Omental fat pad (tissue), 4 donors: Measurements from ENCODE around the gene NFKBIA. TPM values are rescaled to one million over a fixed set of nuclear protein-coding genes. Genes with fewer than 3 reads are reported as not detected.
"Not testable (repeated sequence)": the region's sequence is repeated elsewhere in the genome, so short reads cannot be mapped to it uniquely, and the experiment has no call there.

Experiments
- ATAC-seq: fragments of 150-250 bp; one replicate; pipeline ENCODE4 v1.9.1; 2016; ENCODE audit warnings: mild to moderate bottlenecking, moderate library complexity; ENCODE audit not compliant: low FRiP score
- DNase-seq: peaks from one replicate; pipeline ENCODE4 v3.0.0-alpha.2; 2019; ENCODE audit warnings: low spot score
- total RNA-seq, 4 donors: library from RNA; depleted of rRNA; stranded (reverse); fragments of >200 nt; gene quantifications; one replicate each; pipeline ENCODE4 v1.1.0, GENCODE V29; 2016
- TF ChIP-seq, protein P1 (sequence below), 3 donors: fragments of 450-650 bp; IDR thresholded peaks; one replicate each; pipeline ENCODE4 v1.5.1; 2016 to 2017; ENCODE audit warnings: antibody characterized with exemption in 3 of 3, mild to moderate bottlenecking in 3 of 3, moderate library complexity in 2 of 3

NFKBIA gene, protein sequence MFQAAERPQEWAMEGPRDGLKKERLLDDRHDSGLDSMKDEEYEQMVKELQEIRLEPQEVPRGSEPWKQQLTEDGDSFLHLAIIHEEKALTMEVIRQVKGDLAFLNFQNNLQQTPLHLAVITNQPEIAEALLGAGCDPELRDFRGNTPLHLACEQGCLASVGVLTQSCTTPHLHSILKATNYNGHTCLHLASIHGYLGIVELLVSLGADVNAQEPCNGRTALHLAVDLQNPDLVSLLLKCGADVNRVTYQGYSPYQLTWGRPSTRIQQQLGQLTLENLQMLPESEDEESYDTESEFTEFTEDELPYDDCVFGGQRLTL
- total RNA-seq: 1,000 to 10,000 TPM in 1 of 4 donors, 100 to 1,000 TPM in 3; 291 to 1,245 (median 645) TPM

DNA sequence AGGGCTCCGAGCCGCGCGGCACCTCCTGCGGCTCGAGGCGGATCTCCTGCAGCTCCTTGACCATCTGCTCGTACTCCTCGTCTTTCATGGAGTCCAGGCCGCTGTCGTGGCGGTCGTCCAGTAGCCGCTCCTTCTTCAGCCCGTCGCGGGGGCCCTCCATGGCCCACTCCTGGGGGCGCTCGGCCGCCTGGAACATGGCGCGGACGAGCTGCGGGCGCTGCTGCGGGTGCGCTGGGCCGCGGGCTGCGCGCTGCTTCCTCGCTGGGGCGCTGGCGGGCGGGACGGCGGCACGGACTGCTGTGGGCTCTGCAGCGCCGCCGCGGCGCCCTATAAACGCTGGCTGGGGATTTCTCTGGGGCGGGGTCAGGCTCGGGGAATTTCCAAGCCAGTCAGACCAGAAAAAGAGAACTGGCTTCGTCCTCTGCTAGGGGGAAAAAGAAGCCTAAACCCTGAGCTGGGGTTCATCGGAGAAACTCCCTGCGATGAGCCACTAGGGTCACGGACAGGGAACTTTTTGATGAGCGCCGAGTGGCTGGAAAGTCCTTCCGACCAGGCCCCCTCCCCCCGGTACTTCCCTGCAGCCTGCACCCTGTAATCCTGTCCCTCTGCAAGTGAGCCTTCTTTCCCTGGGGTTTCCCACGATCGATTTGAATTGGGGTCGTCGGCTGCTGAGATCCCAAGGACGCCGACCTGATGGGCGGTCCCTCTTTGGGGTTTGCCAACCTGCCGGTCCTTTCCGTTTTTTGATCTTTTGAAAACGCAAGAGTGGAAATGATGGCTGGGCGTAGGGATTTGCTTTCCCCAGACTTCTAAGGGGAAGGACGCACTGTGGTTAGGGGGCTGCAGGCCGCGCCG lies at the start of gene NFKBIA:
Gene NFKBIA, minus strand, starts transcription at position 301 of the 855 bp plus-strand sequence. Its CDS starts 105 bp downstream, at position 196.
- TF ChIP-seq, protein P1, sequence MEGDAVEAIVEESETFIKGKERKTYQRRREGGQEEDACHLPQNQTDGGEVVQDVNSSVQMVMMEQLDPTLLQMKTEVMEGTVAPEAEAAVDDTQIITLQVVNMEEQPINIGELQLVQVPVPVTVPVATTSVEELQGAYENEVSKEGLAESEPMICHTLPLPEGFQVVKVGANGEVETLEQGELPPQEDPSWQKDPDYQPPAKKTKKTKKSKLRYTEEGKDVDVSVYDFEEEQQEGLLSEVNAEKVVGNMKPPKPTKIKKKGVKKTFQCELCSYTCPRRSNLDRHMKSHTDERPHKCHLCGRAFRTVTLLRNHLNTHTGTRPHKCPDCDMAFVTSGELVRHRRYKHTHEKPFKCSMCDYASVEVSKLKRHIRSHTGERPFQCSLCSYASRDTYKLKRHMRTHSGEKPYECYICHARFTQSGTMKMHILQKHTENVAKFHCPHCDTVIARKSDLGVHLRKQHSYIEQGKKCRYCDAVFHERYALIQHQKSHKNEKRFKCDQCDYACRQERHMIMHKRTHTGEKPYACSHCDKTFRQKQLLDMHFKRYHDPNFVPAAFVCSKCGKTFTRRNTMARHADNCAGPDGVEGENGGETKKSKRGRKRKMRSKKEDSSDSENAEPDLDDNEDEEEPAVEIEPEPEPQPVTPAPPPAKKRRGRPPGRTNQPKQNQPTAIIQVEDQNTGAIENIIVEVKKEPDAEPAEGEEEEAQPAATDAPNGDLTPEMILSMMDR (IDR thresholded peaks at IDR 0.05): no peak
- ATAC-seq: peak; percentile 61
- DNase-seq: peak; percentile 72

DNA sequence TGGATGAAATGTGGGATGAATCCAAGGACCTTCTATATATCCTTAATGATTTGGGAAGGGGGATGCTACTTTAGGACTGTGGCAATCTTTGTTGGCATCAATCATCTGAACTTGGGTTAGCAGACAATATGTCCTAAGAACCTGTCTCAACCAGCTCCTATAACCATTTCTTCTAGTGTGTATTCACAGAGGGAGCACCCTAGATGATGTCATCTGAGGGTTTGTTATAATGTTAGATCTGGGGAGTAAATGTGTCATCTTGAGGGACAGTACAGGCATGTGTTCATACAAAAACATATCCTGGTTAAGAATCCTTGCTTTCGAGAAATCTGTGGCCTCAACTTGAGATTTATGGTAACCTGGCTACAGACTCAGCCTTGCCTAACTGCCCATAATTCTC lies 41.9 kb upstream of the NFKBIA start:
- no peak for DNase-seq
- TF ChIP-seq, protein P1 (IDR thresholded peaks at IDR 0.05): no peak

DNA sequence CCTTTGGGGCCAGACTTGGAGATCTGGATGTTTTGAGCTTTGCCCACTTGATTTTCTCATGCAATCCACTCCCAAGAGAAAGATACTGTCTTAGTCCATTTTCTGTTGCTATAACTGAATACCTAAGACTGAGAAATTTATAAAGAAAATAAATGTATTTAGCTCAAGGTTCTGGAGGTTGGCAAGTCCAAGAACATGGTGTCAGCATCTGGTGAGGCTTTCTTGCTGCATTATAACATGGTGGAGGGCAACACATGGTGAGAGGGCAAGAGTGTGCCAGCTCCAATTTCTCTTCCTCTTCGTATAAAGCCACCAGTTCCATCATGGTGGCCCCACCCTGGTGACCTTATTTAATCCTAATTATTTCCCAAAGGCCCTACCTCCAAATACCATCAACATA lies 39.6 kb upstream of the NFKBIA start:
- DNase-seq (no peak), ATAC-seq (no peak)
- TF ChIP-seq, protein P1 (IDR thresholded peaks at IDR 0.05): no peak

More for the DNA sequence above, 41.9 kb upstream of the NFKBIA start:
- no peak for ATAC-seq

DNA sequence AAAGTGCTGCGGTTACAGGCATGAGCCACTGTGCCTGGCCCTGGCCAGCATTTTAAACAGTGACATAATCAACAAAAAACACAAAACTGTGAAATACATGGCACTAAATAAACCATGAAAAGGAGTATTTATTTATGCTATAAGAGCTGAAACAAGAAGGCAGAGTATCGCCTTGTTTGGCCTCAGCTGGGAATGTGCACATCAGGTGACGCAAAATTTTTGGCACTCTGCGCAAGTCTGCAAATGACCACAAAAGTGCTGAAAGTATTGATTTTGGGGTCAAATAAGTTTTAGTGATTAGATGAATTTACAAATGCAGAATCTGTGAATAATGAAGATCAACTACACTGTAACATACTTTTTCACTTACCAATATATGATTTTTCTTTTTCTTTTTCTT lies 36.6 kb upstream of the NFKBIA start:
- no peak for ATAC-seq
- TF ChIP-seq, protein P1 (IDR thresholded peaks at IDR 0.05): no peak
- no peak for DNase-seq

DNA sequence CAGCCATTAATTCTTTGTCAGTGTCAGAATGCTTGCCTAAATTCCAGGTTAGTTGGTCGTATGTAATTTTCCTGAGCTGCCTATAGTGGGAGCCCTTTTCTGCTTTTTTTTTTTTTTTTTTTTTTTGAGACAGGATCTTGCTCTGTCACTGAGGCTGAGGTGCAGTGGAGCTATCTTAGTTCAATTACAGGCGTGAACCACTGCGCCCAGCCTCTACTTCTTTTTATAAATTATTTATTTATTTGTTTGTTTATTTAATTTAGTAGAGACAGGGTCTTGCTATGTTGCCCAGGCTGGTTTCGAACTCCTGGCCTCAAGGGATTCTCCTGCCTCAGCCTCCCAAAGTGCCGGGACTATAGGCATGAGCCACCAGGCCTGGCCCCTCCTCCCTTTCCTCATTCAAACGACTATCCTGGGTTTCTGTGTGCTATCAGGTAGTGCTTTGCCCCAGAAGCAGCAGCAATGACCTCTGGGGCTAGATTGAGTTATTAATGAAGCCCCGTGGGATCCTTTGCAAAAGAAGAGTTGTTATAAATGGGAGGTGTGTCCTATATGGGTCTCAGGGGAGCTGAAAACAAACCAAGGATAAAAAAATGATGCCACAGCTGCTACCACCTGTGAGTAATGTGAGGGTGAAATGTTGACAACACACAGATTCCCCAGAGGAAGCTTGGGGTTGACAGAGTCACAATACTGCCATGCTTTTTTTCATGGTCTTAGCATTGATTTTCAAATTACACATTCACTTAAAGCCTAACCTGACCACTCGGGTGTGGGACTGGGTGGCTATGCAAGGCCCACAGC lies 34.6 kb upstream of the NFKBIA start:
- TF ChIP-seq, protein P1 (IDR thresholded peaks at IDR 0.05): no peak
- DNase-seq (no peak), ATAC-seq (no peak)

DNA sequence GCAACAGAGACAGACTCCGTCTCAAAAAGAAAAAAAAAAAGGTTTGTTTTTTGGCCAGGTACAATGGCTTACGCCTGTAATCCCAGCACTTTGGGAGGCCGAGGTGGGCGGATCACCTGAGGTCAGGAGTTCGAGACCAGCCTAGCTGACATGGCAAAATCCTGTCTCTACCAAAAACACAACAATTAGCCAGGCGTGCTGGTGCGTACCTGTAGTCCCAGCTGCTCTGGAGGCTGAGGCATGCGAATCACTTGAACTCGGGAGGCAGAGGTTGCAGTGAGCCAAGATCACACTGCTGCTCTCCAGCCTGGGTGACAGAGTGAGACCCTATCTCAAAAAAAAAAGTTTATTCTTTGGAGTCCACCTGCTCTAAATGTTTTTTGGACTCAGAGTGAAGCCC lies 33.9 kb upstream of the NFKBIA start:
- ATAC-seq, DNase-seq: not testable (repeated sequence)

DNA sequence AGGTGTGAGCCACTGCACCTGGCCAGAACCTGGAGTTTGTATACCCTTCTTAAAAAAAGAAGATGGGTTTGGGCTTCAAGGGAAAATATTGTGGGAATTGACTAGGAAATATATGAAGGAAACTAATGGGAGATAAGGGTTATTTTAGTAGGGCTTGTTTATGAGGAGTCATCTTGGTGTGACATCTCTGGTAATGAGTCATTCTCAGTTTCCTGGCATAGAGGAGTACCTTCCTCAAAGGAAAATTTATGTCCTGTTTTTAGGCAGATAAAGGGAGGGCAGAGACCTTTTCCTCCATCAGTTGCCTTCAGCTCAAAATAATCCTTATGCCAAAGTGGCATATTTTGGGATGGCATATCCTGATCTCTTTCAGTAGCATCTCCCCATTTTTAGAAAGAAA lies 30.6 kb upstream of the NFKBIA start:
- TF ChIP-seq, protein P1 (IDR thresholded peaks at IDR 0.05): no peak
- DNase-seq (no peak), ATAC-seq (no peak)
